Lower leg skin (tissue), 3 donors: ENCODE results near the gene CNTN3.

ENCODE experiments used
- POLR2A ChIP-seq, 2 donors: fragments of 450-650 bp; IDR thresholded peaks; one replicate each; pipeline ENCODE4 v1.6.1; 2016 to 2017; ENCODE audit warnings: antibody characterized with exemption in 2 of 2, mild to moderate bottlenecking in 1 of 2, moderate library complexity in 1 of 2
- TF ChIP-seq, protein P1 (sequence below), 3 donors: fragments of 450-650 bp; IDR thresholded peaks; one replicate each; pipeline ENCODE4 v1.5.1; 2016; ENCODE audit warnings: antibody characterized with exemption in 3 of 3, mild to moderate bottlenecking in 3 of 3, moderate library complexity in 2 of 3

- TF ChIP-seq, protein P1, sequence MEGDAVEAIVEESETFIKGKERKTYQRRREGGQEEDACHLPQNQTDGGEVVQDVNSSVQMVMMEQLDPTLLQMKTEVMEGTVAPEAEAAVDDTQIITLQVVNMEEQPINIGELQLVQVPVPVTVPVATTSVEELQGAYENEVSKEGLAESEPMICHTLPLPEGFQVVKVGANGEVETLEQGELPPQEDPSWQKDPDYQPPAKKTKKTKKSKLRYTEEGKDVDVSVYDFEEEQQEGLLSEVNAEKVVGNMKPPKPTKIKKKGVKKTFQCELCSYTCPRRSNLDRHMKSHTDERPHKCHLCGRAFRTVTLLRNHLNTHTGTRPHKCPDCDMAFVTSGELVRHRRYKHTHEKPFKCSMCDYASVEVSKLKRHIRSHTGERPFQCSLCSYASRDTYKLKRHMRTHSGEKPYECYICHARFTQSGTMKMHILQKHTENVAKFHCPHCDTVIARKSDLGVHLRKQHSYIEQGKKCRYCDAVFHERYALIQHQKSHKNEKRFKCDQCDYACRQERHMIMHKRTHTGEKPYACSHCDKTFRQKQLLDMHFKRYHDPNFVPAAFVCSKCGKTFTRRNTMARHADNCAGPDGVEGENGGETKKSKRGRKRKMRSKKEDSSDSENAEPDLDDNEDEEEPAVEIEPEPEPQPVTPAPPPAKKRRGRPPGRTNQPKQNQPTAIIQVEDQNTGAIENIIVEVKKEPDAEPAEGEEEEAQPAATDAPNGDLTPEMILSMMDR (IDR thresholded peaks at IDR 0.05) = no peak
- no peak for TF ChIP-seq POLR2A (IDR thresholded peaks at IDR 0.05)
Measured at GRCh38 chr3:74630602-74631001, 16.1 kb upstream of the CNTN3 start.
